ENCODE measurements around the gene UPK3BL1.
"Not testable (repeated sequence)": the region's sequence is repeated elsewhere in the genome, so short reads cannot be mapped to it uniquely, and the experiment has no call there.

UPK3BL1 gene

DNA sequence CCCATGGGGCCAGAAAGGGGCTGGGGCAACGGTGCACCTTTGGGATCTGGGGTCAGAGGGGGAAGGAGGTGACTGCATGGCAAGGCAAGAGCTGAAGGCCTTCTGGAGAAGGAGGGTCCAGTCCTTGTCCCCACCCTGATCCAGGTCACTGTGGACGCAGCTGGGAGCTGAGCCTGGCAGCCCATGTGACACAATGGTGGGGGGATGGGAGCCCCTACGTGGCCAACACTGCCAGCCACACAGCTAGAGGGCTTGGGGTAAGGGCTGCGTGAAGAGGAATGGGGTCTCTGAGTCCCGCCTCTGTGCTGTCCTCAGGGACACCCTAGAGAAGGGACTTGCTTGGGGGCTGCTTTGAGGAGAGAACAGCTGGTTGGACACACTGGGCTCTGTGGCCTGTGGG is 38.2 kb upstream of the UPK3BL1 start:
- not testable (repeated sequence) for H3K36me3 ChIP-seq (ENCODE audit: control insufficient read depth, insufficient read depth, low read length); H4K8ac ChIP-seq (ENCODE audit: low read depth, low read length); H3K4me2 ChIP-seq (ENCODE audit: low read length); H2BK120ac ChIP-seq (ENCODE audit: low read depth, low read length); H2BK15ac ChIP-seq (replicated peaks; ENCODE audit: low read depth); H2BK5ac ChIP-seq (ENCODE audit: low read length); H3K18ac ChIP-seq (ENCODE audit: low read length); DNase-seq; H3K79me2 ChIP-seq (ENCODE audit: control insufficient read depth, insufficient read depth, low read length); H3K27ac ChIP-seq (ENCODE audit: low read depth, low read length); H3K4ac ChIP-seq (ENCODE audit: low read depth, low read length); H3K79me1 ChIP-seq (ENCODE audit: low read length); H3K23ac ChIP-seq (ENCODE audit: low read length); H3K9ac ChIP-seq (ENCODE audit: low read length); H3K4me3 ChIP-seq (ENCODE audit: low read length); H4K5ac ChIP-seq (ENCODE audit: low read length); H3K56ac ChIP-seq (ENCODE audit: low read length); H3K4me1 ChIP-seq (ENCODE audit: control insufficient read depth, low read depth, low read length); H2AK5ac ChIP-seq (ENCODE audit: low read length); H3K27me3 ChIP-seq (ENCODE audit: insufficient read depth, low read length, poor library complexity)
- no CpG with 5 or more reads among the region's 5 CpGs for WGBS (ENCODE audit: extremely low coverage, insufficient coverage, low lambda C conversion rate)

DNA sequence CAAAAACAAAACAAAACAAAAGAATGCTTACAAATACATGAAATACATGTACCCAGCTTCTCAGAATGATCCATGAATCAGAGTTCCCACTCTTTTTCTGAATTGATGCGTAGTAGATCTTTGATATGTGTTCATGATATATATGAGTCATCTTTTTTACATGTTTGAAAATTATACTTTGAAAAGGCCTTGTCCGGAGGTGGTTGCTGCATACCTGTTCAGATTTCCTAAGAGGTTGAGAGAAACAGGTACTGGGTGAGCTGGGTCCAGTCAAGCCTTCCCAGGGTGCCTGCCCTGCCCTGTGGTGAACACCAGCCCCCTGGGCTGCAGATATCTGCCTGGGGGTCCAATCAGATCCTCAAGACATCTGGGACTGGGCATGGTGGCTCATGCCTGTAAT is 33.0 kb upstream of the UPK3BL1 start:
- H3K56ac ChIP-seq (ENCODE audit: low read length); H3K27ac ChIP-seq (ENCODE audit: low read depth, low read length); H2AK5ac ChIP-seq (ENCODE audit: low read length); H3K23ac ChIP-seq (ENCODE audit: low read length); H3K4ac ChIP-seq (ENCODE audit: low read depth, low read length); H2BK5ac ChIP-seq (ENCODE audit: low read length); H3K79me1 ChIP-seq (ENCODE audit: low read length); H3K4me3 ChIP-seq (ENCODE audit: low read length); H3K27me3 ChIP-seq (ENCODE audit: insufficient read depth, low read length, poor library complexity); H3K79me2 ChIP-seq (ENCODE audit: control insufficient read depth, insufficient read depth, low read length); H3K36me3 ChIP-seq (ENCODE audit: control insufficient read depth, insufficient read depth, low read length); H2BK15ac ChIP-seq (replicated peaks; ENCODE audit: low read depth); H3K4me2 ChIP-seq (ENCODE audit: low read length); H3K4me1 ChIP-seq (ENCODE audit: control insufficient read depth, low read depth, low read length); H4K8ac ChIP-seq (ENCODE audit: low read depth, low read length); H3K18ac ChIP-seq (ENCODE audit: low read length); H2BK120ac ChIP-seq (ENCODE audit: low read depth, low read length); H3K9ac ChIP-seq (ENCODE audit: low read length); DNase-seq; H4K5ac ChIP-seq (ENCODE audit: low read length): not testable (repeated sequence)
- no CpG with 5 or more reads among the region's 2 CpGs for WGBS (ENCODE audit: extremely low coverage, insufficient coverage, low lambda C conversion rate)

DNA sequence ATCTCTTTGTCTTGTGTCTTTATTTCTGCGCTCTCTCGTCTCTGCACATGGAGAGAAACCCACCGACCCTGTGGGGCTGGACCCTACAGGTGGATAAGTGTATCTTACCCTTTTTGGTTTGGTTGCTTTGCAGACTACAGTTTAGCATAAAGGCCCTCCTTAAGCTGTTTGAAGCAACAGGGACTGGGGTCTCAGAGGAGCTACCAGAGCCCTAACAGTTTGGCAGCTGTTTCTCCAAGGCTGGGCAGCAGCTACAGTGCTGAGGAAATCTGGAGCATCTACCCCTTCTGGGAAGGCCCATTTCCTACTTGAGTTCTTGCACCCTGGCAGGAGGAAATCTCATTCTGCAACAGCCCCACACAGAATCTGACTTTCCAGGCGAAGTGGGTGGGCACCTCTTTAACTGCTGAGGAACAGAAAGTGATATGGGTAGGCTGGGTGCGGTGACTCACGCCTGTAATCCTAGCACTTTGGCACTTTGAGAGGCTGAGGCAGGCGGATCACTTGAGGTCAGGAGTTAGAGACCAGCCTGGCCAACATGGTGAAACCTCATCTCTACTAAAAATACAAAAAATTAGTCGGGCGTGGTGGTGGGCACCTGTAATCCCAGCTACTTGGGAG is 31.0 kb upstream of the UPK3BL1 start:
- not testable (repeated sequence) for H3K56ac ChIP-seq (ENCODE audit: low read length); H4K8ac ChIP-seq (ENCODE audit: low read depth, low read length); H3K4me1 ChIP-seq (ENCODE audit: control insufficient read depth, low read depth, low read length); H3K36me3 ChIP-seq (ENCODE audit: control insufficient read depth, insufficient read depth, low read length); H3K79me1 ChIP-seq (ENCODE audit: low read length); H3K79me2 ChIP-seq (ENCODE audit: control insufficient read depth, insufficient read depth, low read length); H2BK15ac ChIP-seq (replicated peaks; ENCODE audit: low read depth); H3K4me2 ChIP-seq (ENCODE audit: low read length); H3K9ac ChIP-seq (ENCODE audit: low read length); H3K18ac ChIP-seq (ENCODE audit: low read length); H4K5ac ChIP-seq (ENCODE audit: low read length); H3K27me3 ChIP-seq (ENCODE audit: insufficient read depth, low read length, poor library complexity); H3K4ac ChIP-seq (ENCODE audit: low read depth, low read length); H3K4me3 ChIP-seq (ENCODE audit: low read length); DNase-seq; H2BK120ac ChIP-seq (ENCODE audit: low read depth, low read length); H2BK5ac ChIP-seq (ENCODE audit: low read length); H3K27ac ChIP-seq (ENCODE audit: low read depth, low read length); H2AK5ac ChIP-seq (ENCODE audit: low read length); H3K23ac ChIP-seq (ENCODE audit: low read length)
- WGBS (ENCODE audit: extremely low coverage, insufficient coverage, low lambda C conversion rate), result no CpG with 5 or more reads among the region's 9 CpGs

DNA sequence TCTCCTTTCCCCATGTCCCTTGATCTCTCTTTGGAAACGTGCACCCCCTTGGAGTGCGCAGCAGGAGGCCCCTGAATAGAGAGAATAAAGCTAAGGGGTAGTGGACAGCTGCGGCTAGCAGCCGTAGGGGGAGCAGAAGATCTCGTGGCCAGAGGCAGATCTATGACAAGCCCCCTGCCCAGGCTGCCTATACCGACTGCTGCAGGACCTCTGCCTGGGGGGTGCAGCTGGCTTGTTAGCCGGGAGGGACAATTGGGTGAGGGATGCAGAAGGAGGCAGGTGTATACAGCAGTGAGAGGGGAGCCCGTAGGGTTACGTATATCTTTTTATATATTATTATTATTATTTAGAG is 29.3 kb upstream of the UPK3BL1 start:
- not testable (repeated sequence) for H4K8ac ChIP-seq (ENCODE audit: low read depth, low read length); H3K27me3 ChIP-seq (ENCODE audit: insufficient read depth, low read length, poor library complexity); H3K4ac ChIP-seq (ENCODE audit: low read depth, low read length); H3K56ac ChIP-seq (ENCODE audit: low read length); H3K18ac ChIP-seq (ENCODE audit: low read length); H4K5ac ChIP-seq (ENCODE audit: low read length); H3K4me1 ChIP-seq (ENCODE audit: control insufficient read depth, low read depth, low read length); H3K23ac ChIP-seq (ENCODE audit: low read length); H3K79me1 ChIP-seq (ENCODE audit: low read length); H3K27ac ChIP-seq (ENCODE audit: low read depth, low read length); H3K4me2 ChIP-seq (ENCODE audit: low read length); DNase-seq; H2BK15ac ChIP-seq (replicated peaks; ENCODE audit: low read depth); H3K9ac ChIP-seq (ENCODE audit: low read length); H3K79me2 ChIP-seq (ENCODE audit: control insufficient read depth, insufficient read depth, low read length); H2AK5ac ChIP-seq (ENCODE audit: low read length); H2BK120ac ChIP-seq (ENCODE audit: low read depth, low read length); H3K4me3 ChIP-seq (ENCODE audit: low read length); H2BK5ac ChIP-seq (ENCODE audit: low read length); H3K36me3 ChIP-seq (ENCODE audit: control insufficient read depth, insufficient read depth, low read length)
- no CpG with 5 or more reads among the region's 9 CpGs for WGBS (ENCODE audit: extremely low coverage, insufficient coverage, low lambda C conversion rate)

DNA sequence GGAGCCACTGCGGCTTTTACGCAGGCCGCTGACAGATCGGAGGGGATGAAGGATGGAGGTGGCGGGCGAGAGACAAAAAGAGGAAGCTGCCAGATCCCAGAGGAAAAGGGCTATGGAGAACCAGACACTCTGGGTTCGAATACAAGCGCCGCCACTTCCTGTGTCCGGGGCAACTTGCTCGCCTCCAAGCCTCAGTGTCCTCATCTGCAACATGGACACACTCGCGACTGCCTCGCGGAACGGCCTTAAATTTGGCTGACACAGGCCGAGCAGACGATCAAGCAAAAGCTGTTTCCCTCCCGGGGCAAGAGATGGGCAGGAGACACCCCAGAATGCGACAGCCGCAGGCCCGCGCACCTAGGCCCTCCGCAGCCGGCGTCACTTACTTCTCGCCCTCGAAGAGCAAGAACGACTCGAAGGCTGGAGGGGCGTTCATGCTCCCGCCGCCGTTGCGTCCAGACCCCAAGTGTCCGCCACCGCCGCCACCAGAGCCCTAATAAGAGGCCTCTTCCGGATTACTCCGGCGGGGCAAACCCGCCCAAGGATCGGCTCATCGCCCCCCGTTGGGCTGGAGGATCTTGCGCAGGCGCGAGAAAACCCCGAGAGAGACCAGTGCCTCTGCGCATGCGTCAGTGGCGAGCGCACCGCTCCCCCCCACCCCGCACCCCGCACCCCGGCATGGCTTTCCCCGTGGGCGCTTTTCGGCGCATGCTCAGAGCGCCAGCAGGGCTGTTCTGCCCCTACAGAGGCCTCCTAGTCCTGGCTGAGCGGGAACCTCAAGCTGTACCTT is 28.8 kb upstream of the UPK3BL1 start, which contains the start of gene POLR2J2:
Gene POLR2J2, minus strand, starts transcription at position 498 of the 790 bp plus-strand sequence. Its CDS starts 62 bp downstream, at position 436.
- H3K79me1 ChIP-seq (ENCODE audit: low read length); H3K18ac ChIP-seq (ENCODE audit: low read length); H3K9ac ChIP-seq (ENCODE audit: low read length); H3K4me3 ChIP-seq (ENCODE audit: low read length); H2BK5ac ChIP-seq (ENCODE audit: low read length); H4K8ac ChIP-seq (ENCODE audit: low read depth, low read length); H3K79me2 ChIP-seq (ENCODE audit: control insufficient read depth, insufficient read depth, low read length); H3K27me3 ChIP-seq (ENCODE audit: insufficient read depth, low read length, poor library complexity); H3K56ac ChIP-seq (ENCODE audit: low read length); H2BK120ac ChIP-seq (ENCODE audit: low read depth, low read length); H3K23ac ChIP-seq (ENCODE audit: low read length); H2AK5ac ChIP-seq (ENCODE audit: low read length); H3K36me3 ChIP-seq (ENCODE audit: control insufficient read depth, insufficient read depth, low read length); H3K4me2 ChIP-seq (ENCODE audit: low read length); H3K4ac ChIP-seq (ENCODE audit: low read depth, low read length); DNase-seq; H3K27ac ChIP-seq (ENCODE audit: low read depth, low read length); H2BK15ac ChIP-seq (replicated peaks; ENCODE audit: low read depth); H4K5ac ChIP-seq (ENCODE audit: low read length); H3K4me1 ChIP-seq (ENCODE audit: control insufficient read depth, low read depth, low read length): not testable (repeated sequence)
- WGBS (ENCODE audit: extremely low coverage, insufficient coverage, low lambda C conversion rate), result no CpG with 5 or more reads among the region's 63 CpGs

Measured in mesendoderm (in vitro differentiated cells).